WI38 (cell line): ENCODE measurements around the gene PIAS4.
"Not testable (repeated sequence)": the region's sequence is repeated elsewhere in the genome, so short reads cannot be mapped to it uniquely, and the experiment has no call there.

ENCODE experiments used
- H3K4me3 ChIP-seq: 2 replicates; pipeline ENCODE4 v1.5.1; 2011; ENCODE audit warnings: low read depth, mild to moderate bottlenecking, control low read depth, low read length
- CTCF ChIP-seq: IDR thresholded peaks from 2 replicates; pipeline ENCODE4 v1.5.1; 2012; ENCODE audit warnings: low read depth, mild to moderate bottlenecking, control low read depth, low read length

Gene PIAS4

DNA sequence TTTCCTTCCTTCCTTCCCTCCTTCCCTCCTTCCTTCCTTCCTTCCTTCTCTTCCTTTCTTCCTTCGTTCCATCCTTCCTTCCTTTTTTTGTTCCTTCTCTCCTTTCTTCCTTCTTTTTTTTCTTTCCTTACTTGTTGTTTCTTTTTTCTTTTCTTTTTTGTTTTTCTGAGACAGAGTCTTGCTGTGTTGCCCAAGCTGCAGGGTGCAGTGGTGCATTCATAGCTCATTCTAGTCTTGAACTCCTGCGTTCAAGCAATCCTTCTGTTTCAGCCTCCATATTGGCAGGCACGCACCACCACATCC is 16.8 kb upstream of the PIAS4 start:
- no peak for TF ChIP-seq CTCF
- H3K4me3 ChIP-seq = no peak overlapping the region

DNA sequence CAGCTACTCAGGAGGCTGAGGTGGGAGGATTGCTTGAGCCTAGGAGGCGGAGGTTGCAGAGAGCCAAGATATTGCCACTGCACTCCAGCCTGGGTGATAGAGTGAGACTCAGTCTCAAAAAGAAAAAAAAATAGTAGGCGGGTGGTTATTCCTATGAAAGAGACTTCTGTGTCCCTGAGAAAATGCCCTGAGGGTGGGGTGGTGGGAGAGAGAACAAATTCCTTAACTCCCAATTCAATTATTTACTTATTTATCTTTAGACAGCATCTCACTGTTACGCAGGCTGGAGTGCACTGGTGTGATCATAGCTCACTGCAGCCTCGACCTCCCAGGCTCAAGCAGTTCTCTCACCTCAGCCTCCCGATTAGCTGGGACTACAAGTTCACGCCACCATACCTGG is 11.9 kb upstream of the PIAS4 start:
- TF ChIP-seq CTCF = no peak
- H3K4me3 ChIP-seq = no peak overlapping the region

GRCh38 chr19:3998667-3999412 is 8.7 kb upstream of the PIAS4 start:
- H3K4me3 ChIP-seq = not testable (repeated sequence)

DNA sequence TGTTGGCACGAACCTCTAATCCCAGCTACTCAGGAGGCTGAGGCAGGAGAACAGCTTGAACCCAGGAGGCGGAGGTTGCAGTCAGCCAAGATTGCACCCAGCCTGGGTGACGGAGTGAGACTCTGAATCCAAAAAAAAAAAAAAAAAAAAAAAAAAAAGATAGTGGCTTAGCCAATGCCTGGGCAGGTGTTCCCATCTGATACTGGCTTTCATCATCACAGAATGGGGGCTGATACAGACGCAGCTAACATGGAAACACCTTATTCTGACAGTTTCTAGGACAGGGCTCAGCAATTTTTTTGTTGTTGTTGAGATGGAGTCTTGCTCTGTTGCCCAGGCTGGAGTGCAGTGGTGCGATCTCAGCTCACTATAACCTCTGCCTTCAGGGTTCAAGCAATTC is 6.7 kb upstream of the PIAS4 start:
- H3K4me3 ChIP-seq = not testable (repeated sequence)

GRCh38 chr19:4005436-4005835 is 2.1 kb upstream of the PIAS4 start:
- not testable (repeated sequence) for H3K4me3 ChIP-seq

DNA sequence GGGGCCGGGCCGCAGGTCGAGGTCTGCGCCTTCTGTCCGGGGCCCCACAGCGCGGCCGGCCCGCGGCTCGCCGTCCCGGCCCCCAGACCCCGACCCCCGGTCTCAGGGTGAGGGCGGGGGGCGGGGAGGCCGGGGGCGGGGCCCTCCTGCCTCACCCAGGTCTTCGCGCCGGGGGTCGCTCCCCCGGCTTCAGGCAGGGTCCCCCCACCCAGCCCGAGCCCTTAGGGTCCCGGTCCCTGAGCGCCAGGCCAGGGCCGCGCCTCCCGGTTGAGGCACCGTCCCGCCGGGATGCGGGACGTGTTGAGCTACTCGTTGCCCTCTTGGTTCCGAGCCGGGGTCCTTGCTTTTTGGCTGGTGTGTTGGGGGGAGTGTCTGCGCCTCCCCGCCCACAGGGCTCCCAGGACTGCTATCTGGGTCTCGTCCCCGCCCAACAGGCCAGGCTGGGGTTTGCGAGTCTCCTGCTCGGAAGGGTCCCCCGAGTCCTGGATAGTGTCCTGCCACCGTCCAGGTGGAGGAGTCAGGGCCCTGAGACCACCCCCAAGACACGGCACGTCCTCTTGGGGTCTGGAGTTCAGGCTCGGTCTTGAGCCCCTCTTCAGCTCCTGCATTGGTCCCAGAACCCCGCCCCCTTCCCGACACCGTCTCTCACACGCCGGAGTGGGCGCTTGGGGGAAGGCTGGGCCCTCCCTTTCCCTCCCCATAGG is 452 bp downstream of the PIAS4 start:
- H3K4me3 ChIP-seq = peak overlapping the region; percentile 93
- no peak for TF ChIP-seq CTCF

DNA sequence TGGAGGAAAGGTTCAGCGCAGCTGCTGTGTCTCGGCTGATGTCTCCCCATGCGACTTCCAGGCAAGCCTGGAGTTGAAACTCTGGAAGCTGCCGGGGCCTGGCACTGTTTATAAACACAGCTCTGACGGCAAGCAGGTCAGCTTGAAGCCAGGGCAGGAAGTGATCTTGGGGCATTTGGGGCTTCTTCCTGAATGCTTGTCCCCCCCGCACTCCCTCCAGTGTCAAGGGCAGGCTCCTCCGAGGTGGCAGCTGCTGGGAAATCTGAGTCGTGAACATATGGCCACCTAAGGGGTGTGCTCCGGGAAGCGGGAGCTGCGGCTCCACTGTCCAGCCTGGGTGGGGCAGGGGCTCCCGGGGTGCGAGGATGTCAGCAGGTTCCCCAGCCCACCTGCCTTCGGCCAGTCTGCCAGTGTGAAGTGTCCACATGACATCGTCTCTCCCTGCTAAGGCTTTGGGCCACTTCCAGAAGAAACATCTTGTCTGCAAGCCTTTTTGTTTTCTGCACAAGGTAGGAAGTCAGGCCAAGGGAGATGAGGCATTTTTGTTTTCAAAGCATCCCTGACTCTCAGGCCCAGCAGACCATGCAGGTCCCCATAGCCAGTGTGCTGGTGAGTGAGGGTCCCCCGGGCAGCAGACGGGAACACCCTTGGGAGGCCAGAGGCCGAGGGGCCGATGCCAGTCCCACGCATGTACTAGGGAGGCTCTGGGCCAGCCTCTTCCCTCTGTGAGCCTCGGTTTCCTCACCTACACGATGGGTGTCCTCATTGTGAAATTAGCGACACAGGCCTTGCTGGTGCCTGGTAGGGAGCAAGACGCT is 2.7 kb downstream of the PIAS4 start:
- TF ChIP-seq CTCF = no peak

DNA sequence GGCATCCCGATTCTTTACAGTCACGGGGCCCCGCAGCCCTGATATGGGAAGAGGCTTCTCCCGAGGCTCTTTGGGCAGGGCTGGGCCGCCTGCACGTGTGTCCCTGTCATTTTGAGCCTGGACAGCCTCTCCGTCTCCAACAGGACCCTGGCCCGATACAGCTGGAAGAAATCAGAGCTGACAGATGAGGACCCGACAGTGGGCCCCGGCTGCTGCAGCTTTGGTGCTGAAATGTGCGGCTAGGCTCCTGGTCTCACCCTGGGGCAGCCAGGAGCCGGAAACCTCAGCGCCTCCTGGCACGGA is 3.2 kb downstream of the PIAS4 start:
- no peak for TF ChIP-seq CTCF
- H3K4me3 ChIP-seq = no peak overlapping the region

More for the DNA sequence above, 2.7 kb downstream of the PIAS4 start:
- H3K4me3 ChIP-seq = peak overlapping the region; percentile 30

DNA sequence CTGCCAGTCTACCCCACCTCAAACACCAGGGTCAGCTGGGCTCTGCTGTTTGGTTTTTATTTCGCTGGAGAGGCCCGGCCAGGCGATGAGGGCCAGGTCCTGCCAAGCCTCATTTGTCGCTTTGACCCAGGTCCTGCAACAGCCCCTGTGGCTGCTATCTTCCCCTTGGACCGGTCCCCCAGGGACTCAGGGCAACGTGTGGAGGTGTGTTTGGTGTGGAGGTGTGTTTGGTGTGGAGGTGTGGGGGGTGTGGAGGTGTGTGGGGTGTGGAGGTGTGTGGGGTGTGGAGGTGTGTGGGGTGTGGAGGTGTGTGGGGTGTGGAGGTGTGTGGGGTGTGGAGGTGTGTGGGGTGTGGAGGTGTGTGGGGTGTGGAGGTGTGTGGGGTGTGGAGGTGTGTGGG is 3.9 kb downstream of the PIAS4 start:
- not testable (repeated sequence) for H3K4me3 ChIP-seq
